Spleen (tissue), 7 donors: Measurements from ENCODE around the gene OR10AD1.

ENCODE experiments used
- CTCF ChIP-seq, 11 experiments: fragments of 200-600 bp in 7 of 11; fragments of 450-650 bp in 4 of 11; sonication (generic) in 4 of 11; IDR thresholded peaks in 8 of 11; conservative IDR thresholded peaks in 3 of 11; 1 replicate in 7 of 11; 2 replicates in 4 of 11; pipeline versions ENCODE4 v1.4.0 to v1.8.0; 2016 to 2021; ENCODE audit warnings: antibody characterized with exemption in 11 of 11, inconsistent platforms in 4 of 11, mild to moderate bottlenecking in 1 of 11
- POLR2AphosphoS5 ChIP-seq, 3 donors: sonication (generic); formaldehyde crosslinking; IDR thresholded peaks; one replicate each; pipeline ENCODE4 v1.5.1; 2017; ENCODE audit warnings: antibody characterized with exemption in 3 of 3
- donor health status: DM: no; HTN: no; CAD: no; lungs with moderate emphysema.
- donor health status: DM: no; HTN: no; CAD: no.
- donor health status: DM: no; HTN: no; CAD: no.

- TF ChIP-seq CTCF (IDR thresholded peaks at IDR 0.05 in 8 of 11, conservative IDR thresholded peaks at IDR 0.05 in 3 of 11) (peak; percentile 74 to 94 (median 91)), POLR2AphosphoS5 (IDR thresholded peaks at IDR 0.05) (no peak)
Measured at GRCh38 chr12:48165089-48165981, 37.8 kb downstream of the OR10AD1 start.
